Colonic mucosa (tissue), 4 donors: ENCODE measurements around the gene PDE7B. TPM values are rescaled to one million over a fixed set of nuclear protein-coding genes. Genes with fewer than 3 reads are reported as not detected.

ENCODE experiments used
- DNase-seq: peaks from one replicate; pipeline ENCODE4 v3.0.0-alpha.2; 2020
- H3K27ac ChIP-seq: fragments of 200-600 bp; one replicate; pipeline ENCODE4 v1.8.0; 2021
- H3K27me3 ChIP-seq: fragments of 200-600 bp; one replicate; pipeline ENCODE4 v1.8.0; 2021
- H3K36me3 ChIP-seq: fragments of 200-600 bp; one replicate; pipeline ENCODE4 v1.8.0; 2021
- H3K4me1 ChIP-seq: fragments of 200-600 bp; one replicate; pipeline ENCODE4 v1.8.0; 2021; ENCODE audit warnings: mild to moderate bottlenecking
- H3K4me3 ChIP-seq: fragments of 200-600 bp; one replicate; pipeline ENCODE4 v1.8.0; 2021
- H3K9ac ChIP-seq, 2 donors: one replicate each; pipeline ENCODE4 v1.7.0; 2013; ENCODE audit warnings: control low read depth in 2 of 2, low read depth in 2 of 2, low read length in 2 of 2
- H3K9me3 ChIP-seq: fragments of 200-600 bp; one replicate; pipeline ENCODE4 v1.8.0; 2021
- CTCF ChIP-seq: fragments of 200-600 bp; IDR thresholded peaks from one replicate; pipeline ENCODE4 v1.8.0; 2022; ENCODE audit warnings: antibody characterized with exemption, mild to moderate bottlenecking
- intact Hi-C: fragments of 100-400 bp; cut with DNase I; formaldehyde crosslinking; loops from one replicate; pipeline ENCODE4 v1.14.1; 2022
- total RNA-seq, 2 donors: library from RNA; stranded (reverse); fragmentation: NEBNext Ultra II Directional in 1 of 2; extraction: Animal tissue kit (Norgen Biotek cat#: 25700) in 1 of 2; gene quantifications; one replicate each; pipeline ENCODE4 v1.2.1, GENCODE V29; 2021
- donor health status: healthy.
- donor health status: DM: no; HTN: no; CAD: no.
- donor health status: DM: no; HTN: no; CAD: no.

The PDE7B gene
- total RNA-seq, 2 donors from 2014 or later: 1.0 to 1.4 TPM

- Histone ChIP-seq H3K9me3 (no peaks in the 10 kb centered on the region), H3K4me1 (no peaks in the 10 kb centered on the region), H3K9ac (peak overlapping the region in 1 of 2 donors; percentile 48), H3K27ac (peak overlapping the region; percentile 21), H3K4me3 (peak overlapping the region; percentile 20), H3K36me3 (no peaks in the 10 kb centered on the region), H3K27me3 (no peaks in the 10 kb centered on the region)
- no peak for DNase-seq
- no peak for TF ChIP-seq CTCF
- intact Hi-C loops: loop anchor here (5.0 to 10.0 kb wide), 3 partner anchors 690 to 772 kb away; no protein-coding TSS in a partner anchor
Observed at GRCh38 chr6:136226674-136227377, 375.3 kb downstream of the PDE7B start.

- H3K4me1 ChIP-seq: no peaks in the 10 kb centered on the region
- no peak overlapping the region for H3K27ac ChIP-seq
- no peaks in the 10 kb centered on the region for H3K9me3 ChIP-seq
- intact Hi-C loops: loop anchor here (5.0 to 10.0 kb wide), 3 partner anchors 692 to 774 kb away; no protein-coding TSS in a partner anchor
- no peak for TF ChIP-seq CTCF
- H3K4me3 ChIP-seq: no peak overlapping the region
- no peaks in the 10 kb centered on the region for H3K36me3 ChIP-seq
- DNase-seq: no peak
- no peaks in the 10 kb centered on the region for H3K27me3 ChIP-seq
- H3K9ac ChIP-seq: no peak overlapping the region
Observed at GRCh38 chr6:136228814-136229213, 377.3 kb downstream of the PDE7B start.

- intact Hi-C loops: no loop called here
- Histone ChIP-seq H3K4me1 (no peaks in the 10 kb centered on the region), H3K9me3 (no peaks in the 10 kb centered on the region), H3K27ac (no peak overlapping the region), H3K36me3 (no peaks in the 10 kb centered on the region), H3K4me3 (no peak overlapping the region), H3K9ac (no peak overlapping the region), H3K27me3 (no peaks in the 10 kb centered on the region)
- DNase-seq: no peak
- TF ChIP-seq CTCF: no peak
Observed at GRCh38 chr6:136230219-136230853, 378.8 kb downstream of the PDE7B start.

GRCh38 chr6:136232701-136233100 lies 381.2 kb downstream of the PDE7B start:
- DNase-seq: no peak
- H3K27me3 ChIP-seq: no peaks in the 10 kb centered on the region
- TF ChIP-seq CTCF: no peak
- H3K27ac ChIP-seq: no peak overlapping the region
- H3K4me1 ChIP-seq: no peaks in the 10 kb centered on the region
- no peaks in the 10 kb centered on the region for H3K36me3 ChIP-seq
- H3K9me3 ChIP-seq: no peaks in the 10 kb centered on the region
- intact Hi-C loops: no loop called here
- H3K4me3 ChIP-seq: no peak overlapping the region
- H3K9ac ChIP-seq: no peak overlapping the region

GRCh38 chr6:136235233-136235564 lies 383.7 kb downstream of the PDE7B start:
- no peaks in the 10 kb centered on the region for H3K9me3 ChIP-seq
- no peaks in the 10 kb centered on the region for H3K27me3 ChIP-seq
- H3K4me1 ChIP-seq: no peaks in the 10 kb centered on the region
- H3K4me3 ChIP-seq: no peak overlapping the region
- DNase-seq: no peak
- TF ChIP-seq CTCF: no peak
- intact Hi-C loops: no loop called here
- H3K36me3 ChIP-seq: no peaks in the 10 kb centered on the region
- H3K9ac ChIP-seq: no peak overlapping the region
- H3K27ac ChIP-seq: no peak overlapping the region
